Measurements from ENCODE around the gene BCKDHA. TPM values are rescaled to one million over a fixed set of nuclear protein-coding genes. Genes with fewer than 3 reads are reported as not detected.
A peak's percentile ranks its signal among the peaks of the same experiment; 100 is the strongest.

Gene BCKDHA
- total RNA-seq, 2 donors from 2014 or later, result 69.0 to 72.5 TPM

DNA sequence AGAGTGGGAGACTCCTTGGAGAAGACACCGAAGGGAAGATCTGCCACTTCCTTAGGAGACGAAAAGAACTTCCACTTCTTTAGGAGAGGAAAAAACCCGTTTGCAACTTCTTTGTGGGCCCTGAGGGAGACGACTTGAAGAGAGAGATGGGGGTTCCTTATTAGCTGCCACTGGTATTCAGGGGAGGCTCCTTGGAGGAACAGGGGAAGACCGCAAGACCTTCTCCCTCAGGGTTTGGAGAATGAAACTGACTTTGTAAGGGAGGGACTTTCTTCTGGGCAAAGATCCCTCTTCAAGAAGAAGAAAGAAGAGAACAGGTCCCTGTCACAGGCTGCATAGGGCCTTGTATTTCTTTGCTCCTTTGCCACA lies 416 bp downstream of the BCKDHA start:
- Histone ChIP-seq H3K36me3 (no peaks in the 10 kb centered on the region), H3K27ac (peak overlapping the region; percentile 89 to 91), H3K27me3 (replicated peaks; ENCODE audit: insufficient read depth) (no peaks in the 10 kb centered on the region), H3K4me1 (replicated peaks) (peaks cover 5% of the 10 kb centered on the region), H3K9me3 (no peaks in the 10 kb centered on the region), H3K4me3 (peak overlapping the region; percentile 74 to 96)
- WGBS, result 2% methylated on average over 5 of the region's 5 CpGs
- intact Hi-C loops (cut with DNase I), result no loop called here
- TF ChIP-seq POLR2AphosphoS5 (IDR thresholded peaks at IDR 0.05) (no peak), POLR2A (IDR thresholded peaks at IDR 0.05) (no peak)
- TF ChIP-seq, protein P1, sequence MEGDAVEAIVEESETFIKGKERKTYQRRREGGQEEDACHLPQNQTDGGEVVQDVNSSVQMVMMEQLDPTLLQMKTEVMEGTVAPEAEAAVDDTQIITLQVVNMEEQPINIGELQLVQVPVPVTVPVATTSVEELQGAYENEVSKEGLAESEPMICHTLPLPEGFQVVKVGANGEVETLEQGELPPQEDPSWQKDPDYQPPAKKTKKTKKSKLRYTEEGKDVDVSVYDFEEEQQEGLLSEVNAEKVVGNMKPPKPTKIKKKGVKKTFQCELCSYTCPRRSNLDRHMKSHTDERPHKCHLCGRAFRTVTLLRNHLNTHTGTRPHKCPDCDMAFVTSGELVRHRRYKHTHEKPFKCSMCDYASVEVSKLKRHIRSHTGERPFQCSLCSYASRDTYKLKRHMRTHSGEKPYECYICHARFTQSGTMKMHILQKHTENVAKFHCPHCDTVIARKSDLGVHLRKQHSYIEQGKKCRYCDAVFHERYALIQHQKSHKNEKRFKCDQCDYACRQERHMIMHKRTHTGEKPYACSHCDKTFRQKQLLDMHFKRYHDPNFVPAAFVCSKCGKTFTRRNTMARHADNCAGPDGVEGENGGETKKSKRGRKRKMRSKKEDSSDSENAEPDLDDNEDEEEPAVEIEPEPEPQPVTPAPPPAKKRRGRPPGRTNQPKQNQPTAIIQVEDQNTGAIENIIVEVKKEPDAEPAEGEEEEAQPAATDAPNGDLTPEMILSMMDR (IDR thresholded peaks at IDR 0.05), result no peak
- no peak for DNase-seq (ENCODE audit: low spot score)

DNA sequence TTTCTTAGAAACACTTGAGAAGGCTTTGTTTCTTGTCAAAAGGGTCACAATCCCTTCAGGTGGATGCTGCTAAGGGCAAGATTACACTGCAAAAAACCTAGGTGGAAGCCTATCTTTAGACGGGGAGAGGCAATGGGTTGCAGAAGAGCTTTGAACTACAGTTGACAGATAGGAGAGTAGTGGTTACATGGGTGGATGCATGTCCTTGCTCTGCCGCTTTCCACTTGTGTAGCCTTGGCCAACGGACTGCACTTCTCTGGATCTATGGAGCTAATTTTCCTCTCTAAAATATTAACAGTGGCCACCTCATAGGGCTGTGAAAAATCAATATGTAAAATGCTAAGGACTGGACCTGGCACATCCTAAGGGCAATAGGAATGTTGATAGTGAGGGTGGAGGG lies 980 bp downstream of the BCKDHA start:
- peaks cover 5% of the 10 kb centered on the region for H3K4me1 ChIP-seq (replicated peaks)
- H3K9me3 ChIP-seq, result no peaks in the 10 kb centered on the region
- TF ChIP-seq POLR2AphosphoS5 (IDR thresholded peaks at IDR 0.05) (no peak), POLR2A (IDR thresholded peaks at IDR 0.05) (no peak)
- peak overlapping the region; percentile 74 to 96 for H3K4me3 ChIP-seq
- H3K27ac ChIP-seq, result peak overlapping the region; percentile 89 to 91
- no peaks in the 10 kb centered on the region for H3K27me3 ChIP-seq (replicated peaks; ENCODE audit: insufficient read depth)
- H3K36me3 ChIP-seq, result no peaks in the 10 kb centered on the region
- 29% methylated on average over 3 of the region's 3 CpGs for WGBS
- DNase-seq (ENCODE audit: low spot score), result no peak
- intact Hi-C loops (cut with DNase I), result no loop called here

DNA sequence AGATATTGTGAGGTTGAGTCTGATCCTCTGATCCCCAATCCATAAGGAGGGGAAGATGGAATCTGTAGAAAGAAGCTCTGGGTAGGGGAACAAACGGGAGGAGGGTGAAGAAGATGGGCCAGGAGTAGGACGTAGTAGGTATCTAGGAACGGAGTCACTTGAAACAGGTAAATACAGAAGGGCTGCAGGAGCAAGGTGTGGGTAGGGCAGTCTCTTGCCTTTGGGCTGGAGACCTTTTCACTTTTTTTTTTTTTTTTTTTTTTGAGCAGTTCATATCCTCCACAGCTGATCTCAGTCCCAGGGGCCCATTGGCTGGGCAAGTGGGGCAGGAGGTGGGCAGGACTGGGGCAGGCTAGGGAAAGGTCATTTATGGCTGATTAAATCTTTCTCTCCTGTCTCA lies 1.5 kb downstream of the BCKDHA start:
- no peaks in the 10 kb centered on the region for H3K27me3 ChIP-seq (replicated peaks; ENCODE audit: insufficient read depth)
- H3K4me3 ChIP-seq, result peak overlapping the region; percentile 74 to 96
- H3K4me1 ChIP-seq (replicated peaks), result peaks cover 5% of the 10 kb centered on the region
- DNase-seq (ENCODE audit: low spot score), result no peak
- TF ChIP-seq POLR2AphosphoS5 (IDR thresholded peaks at IDR 0.05) (no peak), POLR2A (IDR thresholded peaks at IDR 0.05) (no peak)
- TF ChIP-seq, protein P1 (IDR thresholded peaks at IDR 0.05), result no peak
- H3K9me3 ChIP-seq, result no peaks in the 10 kb centered on the region
- 76% methylated on average over 3 of the region's 3 CpGs for WGBS
- H3K36me3 ChIP-seq, result no peaks in the 10 kb centered on the region
- H3K27ac ChIP-seq, result no peak overlapping the region
- intact Hi-C loops (cut with DNase I), result no loop called here

DNA sequence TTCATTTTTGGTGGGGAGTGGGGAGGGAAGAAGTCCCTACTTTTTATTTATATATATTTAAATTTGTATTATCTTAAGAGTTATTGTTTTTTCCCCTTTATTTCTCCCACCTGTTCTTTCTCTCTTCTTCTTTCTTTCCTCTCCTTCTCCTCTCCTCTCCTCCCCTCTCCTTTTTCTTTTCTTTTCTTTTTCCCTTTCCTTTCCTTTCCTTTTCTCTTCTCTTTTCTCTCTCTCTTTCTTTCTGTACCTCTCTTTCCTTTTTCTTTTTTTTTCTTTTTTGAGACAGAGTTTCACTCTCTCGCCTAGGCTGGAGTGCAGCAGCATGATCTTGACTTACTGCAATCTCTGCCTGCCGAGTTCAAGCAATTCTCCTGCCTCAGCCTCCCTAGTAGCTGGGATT lies 1.9 kb downstream of the BCKDHA start:
- peaks cover 5% of the 10 kb centered on the region for H3K4me1 ChIP-seq (replicated peaks)
- intact Hi-C loops (cut with DNase I), result no loop called here
- DNase-seq (ENCODE audit: low spot score), result no peak
- H3K4me3 ChIP-seq, result no peak overlapping the region
- TF ChIP-seq POLR2AphosphoS5 (IDR thresholded peaks at IDR 0.05), result no peak
- TF ChIP-seq POLR2A (IDR thresholded peaks at IDR 0.05), result no peak
- TF ChIP-seq, protein P1 (IDR thresholded peaks at IDR 0.05), result no peak
- no peaks in the 10 kb centered on the region for H3K27me3 ChIP-seq (replicated peaks; ENCODE audit: insufficient read depth)
- no peak overlapping the region for H3K27ac ChIP-seq
- H3K36me3 ChIP-seq, result no peaks in the 10 kb centered on the region
- no peaks in the 10 kb centered on the region for H3K9me3 ChIP-seq
- WGBS, result 92% methylated on average over 2 of the region's 2 CpGs

DNA sequence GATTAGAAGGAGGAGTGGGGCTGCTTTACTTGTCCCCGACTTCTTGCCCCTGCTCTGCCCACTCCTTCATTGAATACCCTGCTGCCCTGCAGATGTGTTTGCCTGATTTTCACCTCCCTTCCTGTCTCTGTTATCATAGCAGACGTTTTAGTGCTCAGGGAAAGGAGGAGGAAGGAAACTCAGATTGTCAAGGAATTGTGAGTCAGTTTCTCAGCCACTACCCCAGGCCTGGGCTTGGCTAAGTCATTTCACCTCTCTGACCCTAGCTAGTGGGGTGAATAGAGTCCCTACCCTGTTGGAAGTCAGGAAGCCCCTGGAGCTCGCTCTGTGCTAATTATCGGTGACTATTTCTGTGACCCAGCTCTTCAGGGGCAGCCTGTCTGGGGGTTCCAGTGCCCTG lies 3.9 kb downstream of the BCKDHA start:
- Histone ChIP-seq H3K4me1 (replicated peaks) (peaks cover 3% of the 10 kb centered on the region), H3K27me3 (replicated peaks; ENCODE audit: insufficient read depth) (no peaks in the 10 kb centered on the region), H3K36me3 (no peaks in the 10 kb centered on the region), H3K27ac (no peak overlapping the region), H3K4me3 (no peak overlapping the region), H3K9me3 (no peaks in the 10 kb centered on the region)
- TF ChIP-seq POLR2AphosphoS5 (IDR thresholded peaks at IDR 0.05) (no peak), POLR2A (IDR thresholded peaks at IDR 0.05) (no peak)
- TF ChIP-seq, protein P1 (IDR thresholded peaks at IDR 0.05), result no peak
- DNase-seq (ENCODE audit: low spot score), result no peak
- intact Hi-C loops (cut with DNase I), result no loop called here
- 74% methylated on average over 4 of the region's 4 CpGs for WGBS

All from prostate gland (tissue), 2 donors.